RPMI7951 (cell line): ENCODE data around the gene STX11. TPM values are rescaled to one million over a fixed set of nuclear protein-coding genes. Genes with fewer than 3 reads are reported as not detected.

Source experiments
- DNase-seq: peaks from one replicate; pipeline ENCODE4 v3.0.0-alpha.2; 2012; ENCODE audit warnings: low read depth
- total RNA-seq: library from RNA; depleted of rRNA; stranded (reverse); fragments of >200 nt; shearing (Covaris generic); gene quantifications from 2 replicates; pipeline ENCODE4 v1.2.3, GENCODE V29; 2014

The STX11 gene
- total RNA-seq, 1 experiment from 2014 or later = 0.96 TPM

- no peak for DNase-seq
These were observed 8.8 kb upstream of the STX11 start for GRCh38 chr6:144141470-144141869.

- no peak for DNase-seq
These were observed 7.2 kb upstream of the STX11 start for GRCh38 chr6:144143106-144143505.

- no peak for DNase-seq
These were observed 6.4 kb upstream of the STX11 start for GRCh38 chr6:144143878-144144277.

- no peak for DNase-seq
These were observed 5.3 kb upstream of the STX11 start for GRCh38 chr6:144144996-144145395.

- no peak for DNase-seq
These were observed 4.8 kb upstream of the STX11 start for GRCh38 chr6:144145541-144145940.

- peak; percentile 14 for DNase-seq
These were observed 1.4 kb upstream of the STX11 start for GRCh38 chr6:144148886-144149285.

- DNase-seq = no peak
These were observed 791 bp upstream of the STX11 start for GRCh38 chr6:144149558-144149893.

- peak; percentile 17 for DNase-seq
These were observed 667 bp downstream of the STX11 start for GRCh38 chr6:144150710-144151657.

- DNase-seq = no peak
These were observed 2.1 kb downstream of the STX11 start for GRCh38 chr6:144152334-144152900.

- no peak for DNase-seq
These were observed 2.9 kb downstream of the STX11 start for GRCh38 chr6:144153260-144153659.

GRCh38 chr6:144153971-144154370 is 3.7 kb downstream of the STX11 start:
- DNase-seq = no peak

- no peak for DNase-seq
These were observed 5.2 kb downstream of the STX11 start for GRCh38 chr6:144155529-144155928.

GRCh38 chr6:144156338-144156737 is 6.0 kb downstream of the STX11 start:
- no peak for DNase-seq

- DNase-seq = no peak
These were observed 6.7 kb downstream of the STX11 start for GRCh38 chr6:144156991-144157390.

- peak; percentile 91 for DNase-seq
These were observed 7.8 kb downstream of the STX11 start for GRCh38 chr6:144158133-144158532.

- no peak for DNase-seq
These were observed 8.9 kb downstream of the STX11 start for GRCh38 chr6:144159223-144159622.

GRCh38 chr6:144159742-144160141 is 9.4 kb downstream of the STX11 start:
- no peak for DNase-seq

GRCh38 chr6:144160431-144161005 is 10.2 kb downstream of the STX11 start:
- DNase-seq = no peak

- DNase-seq = no peak
These were observed 11.7 kb downstream of the STX11 start for GRCh38 chr6:144161975-144162374.

- DNase-seq = no peak
These were observed 12.7 kb downstream of the STX11 start for GRCh38 chr6:144162977-144163376.

- no peak for DNase-seq
These were observed 15.5 kb downstream of the STX11 start for GRCh38 chr6:144165784-144166183.

- no peak for DNase-seq
These were observed 19.7 kb downstream of the STX11 start for GRCh38 chr6:144170044-144170443.

- no peak for DNase-seq
These were observed 21.1 kb downstream of the STX11 start for GRCh38 chr6:144171406-144171805.
